HG02588 (cell line): ENCODE results near the gene DLG5.

Source experiments
- ATAC-seq: cut with Tn5 transposase; IDR thresholded peaks from one replicate; pipeline ENCODE4 v1.9.1; 2021; ENCODE audit warnings: mild to moderate bottlenecking, moderate library complexity; ENCODE audit not compliant: unreplicated experiment

Gene DLG5

GRCh38 chr10:77911535-77912123 lies 14.9 kb downstream of the DLG5 start:
- ATAC-seq: no peak

GRCh38 chr10:77910524-77911145 lies 15.9 kb downstream of the DLG5 start:
- ATAC-seq: no peak

GRCh38 chr10:77909749-77910375 lies 16.7 kb downstream of the DLG5 start:
- no peak for ATAC-seq

GRCh38 chr10:77909021-77909748 lies 17.4 kb downstream of the DLG5 start:
- no peak for ATAC-seq

GRCh38 chr10:77907900-77908717 lies 18.4 kb downstream of the DLG5 start:
- ATAC-seq: no peak

GRCh38 chr10:77907462-77907861 lies 19.1 kb downstream of the DLG5 start:
- no peak for ATAC-seq

GRCh38 chr10:77906951-77907421 lies 19.6 kb downstream of the DLG5 start:
- ATAC-seq: no peak

- ATAC-seq: no peak
Measured at GRCh38 chr10:77905781-77906180, 20.8 kb downstream of the DLG5 start.

GRCh38 chr10:77905086-77905748 lies 21.3 kb downstream of the DLG5 start:
- no peak for ATAC-seq

- ATAC-seq: no peak
Measured at GRCh38 chr10:77904100-77904840, 22.3 kb downstream of the DLG5 start.

- no peak for ATAC-seq
Measured at GRCh38 chr10:77902159-77902558, 24.4 kb downstream of the DLG5 start.

- ATAC-seq: no peak
Measured at GRCh38 chr10:77901743-77902142, 24.8 kb downstream of the DLG5 start.

GRCh38 chr10:77899690-77900089 lies 26.9 kb downstream of the DLG5 start:
- ATAC-seq: no peak

- no peak for ATAC-seq
Measured at GRCh38 chr10:77899080-77899477, 27.5 kb downstream of the DLG5 start.

- no peak for ATAC-seq
Measured at GRCh38 chr10:77898323-77899079, 28.1 kb downstream of the DLG5 start.

- ATAC-seq: no peak
Measured at GRCh38 chr10:77896058-77896457, 30.5 kb downstream of the DLG5 start.

- ATAC-seq: no peak
Measured at GRCh38 chr10:77894058-77894457, 32.5 kb downstream of the DLG5 start.

GRCh38 chr10:77893386-77893785 lies 33.2 kb downstream of the DLG5 start:
- ATAC-seq: no peak

GRCh38 chr10:77892761-77893160 lies 33.8 kb downstream of the DLG5 start:
- no peak for ATAC-seq
